Measurements from ENCODE around the gene DNAJC2.
A peak's percentile ranks its signal among the peaks of the same experiment; 100 is the strongest.

Gene DNAJC2

DNA sequence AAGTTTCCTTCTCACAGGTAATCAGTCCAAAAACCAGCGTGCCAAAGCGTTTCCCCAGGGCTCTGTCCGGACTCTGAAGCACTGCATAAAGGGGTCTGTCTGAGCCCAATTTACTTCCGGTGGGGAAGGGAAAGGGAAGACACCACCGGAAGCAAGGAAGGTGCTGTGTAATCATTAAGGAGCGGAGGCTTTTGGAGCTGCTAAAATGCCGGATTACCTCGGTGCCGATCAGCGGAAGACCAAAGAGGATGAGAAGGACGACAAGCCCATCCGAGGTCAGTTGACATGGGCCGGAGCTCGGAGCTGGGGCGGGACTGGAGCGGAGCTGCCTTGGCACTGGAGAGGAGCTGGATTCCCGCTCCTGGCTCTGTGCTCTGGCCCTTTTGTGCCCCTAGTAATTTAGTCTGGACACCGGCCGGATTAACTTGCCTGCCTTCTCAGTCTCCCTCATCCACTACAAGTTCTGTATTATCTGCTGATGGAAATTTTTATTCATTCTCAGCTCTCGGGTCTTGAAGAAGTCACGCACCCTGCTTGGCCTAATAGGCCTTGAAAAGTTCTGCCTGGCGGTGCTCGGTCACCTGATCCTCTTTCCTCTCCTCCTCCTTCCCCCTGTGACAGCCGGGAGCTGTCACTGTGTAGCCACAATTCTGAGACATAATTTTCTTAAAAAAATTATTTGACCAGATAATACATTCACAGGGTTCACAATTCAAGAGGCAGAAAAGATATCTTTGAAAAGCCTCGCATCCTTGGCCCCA is 3.1 kb upstream of the DNAJC2 start, which contains the start of gene PSMC2:
PSMC2 (plus strand) TSS at position 137 of the 761 bp plus-strand sequence; CDS start at position 206, 69 bp downstream.
- TF ChIP-seq EZH2 (IDR thresholded peaks at IDR 0.05; ENCODE audit: borderline replicate concordance, low read length): no peak
- no peak for TF ChIP-seq CTCF (IDR thresholded peaks at IDR 0.05; ENCODE audit: low read length)
- Histone ChIP-seq H3K9ac (ENCODE audit: low read length) (peak within 1 kb of the TSS; percentile 83), H3K9me2 (ENCODE audit: low read depth, low read length) (no peaks in the 10 kb centered on the region), H3F3A (ENCODE audit: insufficient read depth, low read length) (no peaks in the 10 kb centered on the region), H3K4me3 (ENCODE audit: low read depth, low read length, poor library complexity, severe bottlenecking) (peak within 1 kb of the TSS; percentile 76), H3K79me2 (ENCODE audit: insufficient read depth, low read length) (peaks cover 82% of the 10 kb centered on the region), H3K27me3 (ENCODE audit: insufficient read depth, low read length) (no peaks in the 10 kb centered on the region), H3K9me3 (ENCODE audit: low read length) (no peaks in the 10 kb centered on the region), H3K36me3 (ENCODE audit: insufficient read depth, low read length) (peaks cover 26% of the 10 kb centered on the region), H3K4me2 (ENCODE audit: low read length) (peak within 1 kb of the TSS; percentile 77), H3K4me1 (ENCODE audit: insufficient read depth, low read length, severe bottlenecking) (peaks cover 62% of the 10 kb centered on the region), H2AFZ (ENCODE audit: low read length) (peak within 1 kb of the TSS; percentile 32; the same call in 1 of the 2 replicates), H4K20me1 (ENCODE audit: insufficient read depth, low read length) (peaks cover 4% of the 10 kb centered on the region; the same call in 1 of the 2 replicates), H3K27ac (ENCODE audit: low read depth, low read length, poor library complexity, severe bottlenecking) (peak within 1 kb of the TSS; percentile 85)

DNA sequence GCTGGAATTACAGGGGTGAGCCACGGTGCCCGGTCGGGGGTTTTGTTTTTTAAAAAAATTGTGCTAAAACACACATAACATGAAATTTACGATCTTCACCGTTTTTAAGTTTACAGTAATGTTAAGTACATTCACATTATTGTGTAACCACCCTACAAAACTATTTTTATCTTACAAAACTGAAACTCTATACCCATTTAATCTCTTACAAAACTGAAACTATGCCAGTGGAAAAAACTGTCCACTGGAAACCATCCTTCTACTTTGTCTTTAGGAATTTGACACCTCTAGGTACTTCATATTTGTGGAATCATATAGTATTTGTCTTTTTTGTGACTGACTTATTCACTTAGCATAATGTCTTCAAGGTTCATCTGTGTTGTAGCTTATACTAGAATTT is 1.8 kb upstream of the DNAJC2 start:
- Histone ChIP-seq H3K4me1 (ENCODE audit: insufficient read depth, low read length, severe bottlenecking) (peaks cover 57% of the 10 kb centered on the region), H3K79me2 (ENCODE audit: insufficient read depth, low read length) (peaks cover 80% of the 10 kb centered on the region), H4K20me1 (ENCODE audit: insufficient read depth, low read length) (peaks cover 4% of the 10 kb centered on the region; the same call in 1 of the 2 replicates), H3K4me3 (ENCODE audit: low read depth, low read length, poor library complexity, severe bottlenecking) (peak overlapping the region; percentile 76), H3K9me3 (ENCODE audit: low read length) (no peaks in the 10 kb centered on the region), H3K9ac (ENCODE audit: low read length) (no peak overlapping the region), H3K36me3 (ENCODE audit: insufficient read depth, low read length) (peaks cover 22% of the 10 kb centered on the region), H3K27me3 (ENCODE audit: insufficient read depth, low read length) (no peaks in the 10 kb centered on the region), H2AFZ (ENCODE audit: low read length) (peak overlapping the region; percentile 32; the same call in 1 of the 2 replicates), H3K27ac (ENCODE audit: low read depth, low read length, poor library complexity, severe bottlenecking) (peak overlapping the region; percentile 85), H3K4me2 (ENCODE audit: low read length) (peak overlapping the region; percentile 77), H3F3A (ENCODE audit: insufficient read depth, low read length) (no peaks in the 10 kb centered on the region), H3K9me2 (ENCODE audit: low read depth, low read length) (no peaks in the 10 kb centered on the region)
- TF ChIP-seq CTCF (IDR thresholded peaks at IDR 0.05; ENCODE audit: low read length) (no peak), EZH2 (IDR thresholded peaks at IDR 0.05; ENCODE audit: borderline replicate concordance, low read length) (no peak)

DNA sequence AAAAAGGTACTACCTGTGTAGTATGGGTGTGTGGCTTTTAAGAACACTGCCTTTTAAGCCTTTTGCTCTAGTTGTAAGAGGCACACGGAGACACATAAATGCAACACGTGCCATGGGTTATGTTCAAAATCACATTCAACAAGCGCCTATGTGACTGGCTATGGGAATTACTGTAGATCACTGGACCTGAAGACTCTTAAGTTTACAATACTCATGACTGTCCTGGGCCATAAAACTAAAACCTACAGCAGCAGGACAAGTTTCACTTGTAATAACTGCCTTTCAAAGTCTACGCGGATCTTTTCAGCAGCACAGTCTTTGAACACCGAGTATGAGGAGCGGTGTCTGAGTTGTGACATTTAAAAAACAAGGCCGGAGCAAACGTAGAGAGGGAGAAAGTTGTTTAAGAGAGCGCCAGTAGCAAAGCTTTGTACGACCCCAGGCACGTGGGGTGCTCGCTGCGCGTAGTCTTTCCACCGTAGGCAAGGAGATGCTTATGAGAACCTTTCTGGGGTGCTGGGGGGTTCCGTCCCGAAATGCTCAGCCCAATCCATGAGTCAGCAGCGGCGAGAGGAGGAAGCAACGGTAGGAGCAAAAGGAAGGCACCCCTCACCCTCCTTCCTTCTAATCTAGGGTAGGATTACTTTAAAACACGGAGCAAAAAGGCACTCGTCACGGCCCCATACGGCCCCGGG is 662 bp downstream of the DNAJC2 start:
- peaks cover 32% of the 10 kb centered on the region for H3K4me1 ChIP-seq (ENCODE audit: insufficient read depth, low read length, severe bottlenecking)
- H3K36me3 ChIP-seq (ENCODE audit: insufficient read depth, low read length): peaks cover 31% of the 10 kb centered on the region
- H3K27me3 ChIP-seq (ENCODE audit: insufficient read depth, low read length): no peaks in the 10 kb centered on the region
- H2AFZ ChIP-seq (ENCODE audit: low read length): no peak overlapping the region
- TF ChIP-seq CTCF (IDR thresholded peaks at IDR 0.05; ENCODE audit: low read length): no peak
- TF ChIP-seq EZH2 (IDR thresholded peaks at IDR 0.05; ENCODE audit: borderline replicate concordance, low read length): no peak
- no peaks in the 10 kb centered on the region for H3K9me3 ChIP-seq (ENCODE audit: low read length)
- H3K4me3 ChIP-seq (ENCODE audit: low read depth, low read length, poor library complexity, severe bottlenecking): peak overlapping the region; percentile 70
- H4K20me1 ChIP-seq (ENCODE audit: insufficient read depth, low read length): no peaks in the 10 kb centered on the region
- peaks cover 74% of the 10 kb centered on the region for H3K79me2 ChIP-seq (ENCODE audit: insufficient read depth, low read length)
- peak overlapping the region; percentile 80 for H3K4me2 ChIP-seq (ENCODE audit: low read length)
- no peaks in the 10 kb centered on the region for H3K9me2 ChIP-seq (ENCODE audit: low read depth, low read length)
- H3K9ac ChIP-seq (ENCODE audit: low read length): peak overlapping the region; percentile 76
- no peaks in the 10 kb centered on the region for H3F3A ChIP-seq (ENCODE audit: insufficient read depth, low read length)
- H3K27ac ChIP-seq (ENCODE audit: low read depth, low read length, poor library complexity, severe bottlenecking): peak overlapping the region; percentile 50
